ENCODE data around the gene PTGR2.
"Not testable (repeated sequence)": the region's sequence is repeated elsewhere in the genome, so short reads cannot be mapped to it uniquely, and the experiment has no call there.

PTGR2 gene

DNA sequence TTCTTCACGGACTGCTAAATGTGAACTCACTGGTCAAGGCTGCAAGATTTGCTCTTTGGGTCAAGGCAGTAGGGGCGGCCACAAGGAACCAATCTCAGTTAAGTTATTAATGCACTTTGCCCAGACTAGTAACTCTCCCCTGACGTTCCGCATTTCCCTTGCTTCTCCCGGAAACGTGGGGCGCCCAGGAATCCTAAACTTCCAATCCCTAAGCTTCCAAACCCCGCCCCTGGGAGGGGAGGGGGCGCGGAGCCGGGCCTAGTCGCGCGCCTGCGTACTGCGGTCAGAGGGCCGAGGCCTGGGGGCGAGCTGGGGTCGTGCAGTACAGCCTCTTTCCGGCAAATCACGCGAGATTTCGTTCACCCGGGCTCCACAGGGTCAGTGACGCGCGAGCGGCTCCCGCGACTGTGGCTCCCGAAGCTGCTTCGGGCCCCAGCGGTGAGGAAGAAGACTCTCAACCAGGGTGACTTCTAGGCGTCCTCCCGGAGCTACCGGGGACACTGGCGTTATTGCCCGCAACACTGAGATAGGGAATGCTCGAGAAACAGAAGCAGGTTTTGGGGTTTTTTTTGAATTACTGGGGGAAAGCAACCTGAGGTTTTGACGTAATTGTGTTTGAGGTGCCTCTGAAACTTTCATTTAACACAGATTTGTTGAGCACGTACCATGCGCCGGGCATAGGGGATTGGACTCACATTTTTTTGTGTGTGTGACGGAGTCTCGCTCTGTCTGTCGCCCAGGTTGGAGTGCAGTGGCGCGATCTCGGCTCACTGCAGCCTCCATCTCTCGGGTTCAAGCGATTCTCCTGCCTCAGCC is at the start of gene PTGR2:
PTGR2 (plus strand) TSS at position 265 of the 816 bp plus-strand sequence. CDS start 7,032 bp downstream, outside the sequence.
- peak; percentile 99 for DNase-seq

DNA sequence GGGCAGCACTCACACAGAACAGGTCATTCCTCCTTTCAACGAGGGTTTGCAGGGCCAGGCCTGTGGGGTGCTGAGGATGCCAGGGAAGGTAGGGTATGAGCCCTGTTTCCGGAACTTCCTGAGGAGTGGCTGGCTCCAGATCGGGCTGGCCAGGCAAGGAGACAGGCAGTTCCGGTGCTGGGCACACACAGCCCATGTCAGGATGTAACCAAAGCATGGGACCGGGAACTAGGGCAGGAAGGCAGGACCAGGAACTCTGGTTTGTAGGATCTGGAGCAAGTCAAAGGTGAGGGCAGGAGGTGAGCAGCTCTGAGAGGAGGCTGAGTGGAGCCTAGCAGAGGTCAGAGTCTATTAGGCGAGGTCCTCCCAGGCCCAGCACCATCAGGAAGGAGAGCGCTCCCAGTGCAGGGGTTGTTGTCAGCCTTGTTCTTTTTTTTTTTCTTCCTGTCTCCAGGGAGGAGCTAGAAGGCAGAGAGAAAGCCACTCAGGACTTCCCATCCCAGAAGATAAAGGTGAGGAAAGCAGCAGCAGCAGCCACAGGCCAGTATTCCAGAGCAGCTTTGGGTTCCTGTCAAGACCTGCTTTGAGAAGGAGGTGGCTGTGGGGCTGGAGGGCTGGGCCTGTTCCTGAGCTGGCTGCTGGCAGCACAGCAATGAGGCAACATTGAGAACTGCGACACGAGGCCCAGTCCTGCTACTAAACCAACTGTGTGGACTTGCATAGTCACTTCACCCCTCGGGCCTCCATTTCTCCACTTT is 49.0 kb upstream of the PTGR2 start:
- no peak for DNase-seq

DNA sequence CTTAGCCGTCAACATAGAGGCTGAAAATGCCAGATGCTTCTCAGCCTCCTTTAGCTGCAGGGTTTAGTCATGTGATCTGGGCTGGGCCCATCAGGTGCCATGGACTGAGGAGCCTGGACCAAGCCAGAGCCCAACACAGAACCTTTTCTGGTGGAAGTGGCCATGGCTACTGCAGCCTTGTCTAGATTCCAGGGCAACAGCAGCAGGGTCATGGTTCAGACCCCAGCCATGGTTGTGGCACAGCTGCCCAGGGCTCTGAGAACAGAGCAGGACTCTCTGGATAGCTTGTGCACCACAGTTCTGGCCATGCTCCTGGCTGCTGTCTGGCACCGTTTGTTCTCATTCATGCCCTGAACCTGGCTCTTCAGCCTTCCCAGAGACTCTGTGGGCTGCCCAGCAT is 47.0 kb upstream of the PTGR2 start:
- DNase-seq, result no peak

DNA sequence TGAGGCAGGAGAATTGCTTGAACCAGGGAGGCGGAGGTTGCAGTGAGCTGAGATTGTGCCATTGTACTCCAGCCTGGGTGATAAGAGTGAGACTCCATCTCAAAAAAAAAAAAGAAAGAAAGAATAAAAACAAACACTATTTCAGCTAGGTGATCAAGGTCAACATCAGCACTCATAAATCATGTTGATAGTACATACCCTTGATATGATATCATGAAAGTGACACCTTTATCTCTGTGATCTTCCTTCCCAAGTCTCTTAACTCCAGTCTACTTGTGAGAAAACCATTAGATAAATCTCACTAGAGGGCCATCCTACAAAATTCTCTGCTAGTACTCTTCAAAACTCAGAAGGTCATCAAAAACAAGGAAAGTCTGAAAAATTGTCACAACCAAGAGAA is 44.2 kb upstream of the PTGR2 start:
- DNase-seq, result no peak

DNA sequence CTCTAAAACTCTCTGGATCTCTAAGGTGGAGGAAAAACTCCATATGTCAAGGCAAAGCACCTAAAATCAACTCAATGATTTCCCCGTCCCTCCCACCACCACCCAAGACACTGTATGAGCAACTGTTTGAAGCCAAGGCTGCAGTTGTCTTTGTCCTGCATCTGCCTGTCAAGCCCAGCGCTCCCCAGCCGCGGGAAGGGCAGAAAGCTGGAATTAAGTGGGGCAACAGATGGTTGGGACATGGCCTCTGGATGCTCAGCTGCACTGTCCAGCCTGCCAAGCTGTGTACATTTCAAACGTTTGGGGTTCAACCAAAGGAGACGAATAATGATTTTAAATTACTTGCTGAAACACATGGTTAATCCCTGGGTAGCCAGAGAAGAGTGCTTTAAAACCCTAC is 42.2 kb upstream of the PTGR2 start:
- DNase-seq, result peak; percentile 77

DNA sequence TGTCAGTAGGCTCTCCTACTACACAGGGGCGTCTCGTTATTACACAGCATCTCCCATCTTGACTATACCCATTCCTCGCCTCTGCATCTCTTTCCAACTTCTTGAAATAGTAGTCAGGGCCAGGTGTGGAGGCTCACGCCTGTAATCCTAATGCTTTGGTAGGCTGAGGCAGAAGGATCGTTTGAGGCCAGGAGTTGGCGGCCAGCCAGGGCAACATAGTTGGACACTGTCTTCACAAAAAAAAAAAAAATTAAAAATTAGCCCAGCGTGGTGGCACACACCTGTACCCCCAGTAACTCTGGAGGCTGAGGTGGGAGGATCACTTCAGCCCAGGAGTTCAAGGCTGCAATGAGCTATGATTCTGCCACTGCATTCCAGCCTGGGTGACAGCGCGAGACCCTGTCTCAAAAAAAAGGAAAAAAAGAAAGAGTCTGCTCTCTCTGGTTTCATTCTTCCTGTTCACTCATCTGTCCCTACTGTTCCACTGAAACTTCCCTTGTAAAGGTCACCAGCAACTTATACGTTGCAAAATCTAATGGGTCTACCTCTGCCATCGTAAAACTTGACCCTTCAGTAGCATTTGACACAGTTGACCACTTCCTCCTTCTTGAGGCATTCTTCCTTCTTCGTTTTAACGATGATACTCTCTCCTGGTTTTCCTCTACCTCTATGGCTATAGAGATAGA is 41.0 kb upstream of the PTGR2 start:
- DNase-seq, result no peak

DNA sequence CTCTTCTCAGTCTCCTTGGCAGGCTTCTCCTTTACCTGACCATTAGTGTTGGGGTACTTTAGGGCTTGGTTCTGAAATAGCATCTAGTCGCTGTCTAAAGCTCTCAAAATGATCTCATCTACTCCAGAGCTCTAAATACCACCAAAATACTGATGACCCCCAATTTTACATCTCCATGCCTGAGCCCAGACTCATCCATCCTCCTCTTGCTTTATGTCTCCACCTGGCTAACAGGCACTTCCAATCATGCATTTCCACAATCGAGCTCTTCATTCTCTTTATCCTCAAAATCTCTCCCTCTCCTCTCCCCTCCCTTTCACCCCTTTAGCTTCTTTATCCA is 40.5 kb upstream of the PTGR2 start:
- DNase-seq, result no peak

DNA sequence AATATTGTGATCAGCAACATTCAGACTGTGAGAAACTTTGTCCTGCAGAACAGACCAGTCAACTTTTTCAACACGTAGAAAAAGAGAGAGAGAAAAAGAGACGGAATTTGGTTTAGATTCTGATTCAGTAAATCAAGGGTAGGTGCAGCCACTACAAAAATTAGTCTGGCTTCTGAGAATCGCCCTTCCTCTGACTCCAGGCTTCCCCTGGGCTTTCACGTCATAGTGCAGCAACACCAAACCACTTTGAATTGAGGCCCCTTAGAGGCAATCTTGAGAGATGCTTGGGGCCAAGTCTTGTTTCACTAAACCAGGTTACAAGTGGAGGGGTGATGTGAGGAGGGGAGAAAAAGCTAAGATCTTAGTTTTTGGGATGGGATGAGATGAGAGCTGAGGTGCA is 37.5 kb upstream of the PTGR2 start:
- no peak for DNase-seq

DNA sequence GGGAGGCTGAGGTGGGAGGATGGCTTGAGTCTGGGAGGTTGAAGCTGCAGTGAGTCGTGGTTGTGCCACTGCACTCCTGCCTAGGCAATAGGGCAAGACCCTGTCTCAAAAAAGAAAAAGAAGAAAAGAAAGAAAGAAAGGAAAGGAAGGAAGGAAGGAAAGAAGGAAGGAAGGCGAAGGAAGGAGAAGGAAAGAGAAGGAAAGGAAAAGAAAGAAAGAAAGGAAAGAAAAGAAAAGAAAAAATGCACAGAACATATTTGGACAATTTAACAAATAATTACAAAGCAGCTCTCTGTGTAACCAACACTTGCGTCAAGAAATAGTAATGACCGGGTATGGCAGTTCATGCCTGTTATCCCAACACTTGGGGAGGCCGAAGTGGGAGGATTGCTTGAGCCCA is 35.8 kb upstream of the PTGR2 start:
- DNase-seq, result no peak

DNA sequence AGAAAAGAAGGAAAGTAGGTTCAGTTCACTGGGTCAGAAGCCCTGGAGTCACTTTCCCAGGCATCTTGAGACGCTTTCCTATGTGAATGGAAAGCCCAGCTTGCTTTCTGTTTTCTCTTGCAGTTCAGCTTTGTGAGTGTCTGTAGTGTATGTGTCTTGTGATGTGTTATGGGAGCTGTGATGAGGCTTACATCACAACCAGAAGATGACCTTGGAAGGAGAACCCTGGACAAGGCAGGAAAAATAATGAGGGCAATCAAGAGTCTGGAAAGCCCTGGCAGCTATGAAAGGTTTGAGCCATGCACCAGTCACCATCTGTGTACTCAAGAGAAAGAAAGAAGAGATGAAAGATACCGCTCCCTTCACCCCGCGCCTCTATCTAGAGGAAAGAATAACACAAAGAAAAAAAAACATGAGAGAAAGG is 35.2 kb upstream of the PTGR2 start:
- no peak for DNase-seq

DNA sequence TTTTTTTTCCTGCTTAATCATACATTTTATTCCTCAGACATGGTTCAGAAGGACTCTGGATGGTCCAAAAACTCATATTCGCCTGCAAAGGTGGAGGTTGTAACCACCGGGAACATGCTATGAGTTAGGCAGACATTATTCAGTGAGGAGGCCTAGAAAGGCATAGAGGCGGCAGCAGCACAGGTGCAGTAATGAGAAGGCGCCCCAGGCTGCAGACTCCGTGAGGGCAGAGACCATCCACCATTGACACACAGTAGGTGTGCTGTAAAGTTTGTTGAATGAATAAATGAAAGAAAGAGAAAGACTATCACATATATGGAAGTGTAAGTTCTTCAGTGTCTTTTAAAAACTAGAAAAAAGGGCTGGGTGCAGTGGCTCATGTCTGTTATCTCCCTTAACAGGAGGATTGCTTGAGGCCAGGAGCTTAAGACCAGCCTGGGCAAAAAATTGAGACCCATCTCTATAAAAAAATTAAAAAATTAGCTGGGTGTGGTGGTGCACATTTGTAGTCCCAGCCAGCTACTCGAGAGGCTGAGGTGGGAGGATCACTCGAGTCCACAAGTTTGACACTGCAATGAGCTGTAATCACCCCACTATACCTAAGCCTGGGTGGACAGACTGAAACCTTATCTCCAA is 34.5 kb upstream of the PTGR2 start:
- no peak for DNase-seq

DNA sequence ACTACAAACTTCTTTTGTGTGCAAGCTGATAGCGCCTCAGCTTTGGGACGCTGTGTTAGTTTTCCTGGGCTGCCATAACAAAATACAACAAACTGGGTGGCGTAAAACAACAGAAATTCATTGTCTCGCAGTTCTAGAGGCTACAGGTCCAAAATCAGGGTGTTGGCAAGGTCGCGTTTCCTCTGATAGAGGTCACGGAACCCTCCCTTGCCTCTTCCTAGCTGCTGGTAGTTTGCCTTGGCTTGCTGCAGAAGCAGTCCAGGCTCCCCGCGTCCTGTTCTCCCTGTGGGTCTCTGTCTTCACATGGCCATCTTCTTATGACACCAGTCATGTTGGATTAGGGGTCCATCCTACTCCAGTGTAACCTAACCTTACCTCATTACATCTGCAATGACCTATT is 32.8 kb upstream of the PTGR2 start:
- DNase-seq, result no peak

DNA sequence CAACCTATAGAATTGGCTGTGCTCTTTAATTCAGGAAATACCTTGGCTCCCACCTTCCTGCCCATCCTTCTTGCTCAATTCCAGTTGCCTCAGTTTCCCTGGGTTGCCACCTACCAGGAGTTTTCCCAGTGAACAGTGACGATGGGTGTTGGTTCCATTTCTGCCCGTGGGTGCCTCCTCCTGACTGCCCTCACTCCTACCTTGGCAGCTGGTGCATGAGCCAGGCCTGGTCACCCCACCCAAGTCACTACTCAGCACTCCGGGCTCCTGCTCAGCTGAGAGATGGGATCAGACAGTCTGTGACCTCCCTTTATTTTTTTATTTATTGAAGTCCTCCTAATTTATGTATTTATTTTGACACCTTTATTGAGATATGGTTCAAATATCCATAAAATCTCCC is 31.0 kb upstream of the PTGR2 start:
- no peak for DNase-seq

DNA sequence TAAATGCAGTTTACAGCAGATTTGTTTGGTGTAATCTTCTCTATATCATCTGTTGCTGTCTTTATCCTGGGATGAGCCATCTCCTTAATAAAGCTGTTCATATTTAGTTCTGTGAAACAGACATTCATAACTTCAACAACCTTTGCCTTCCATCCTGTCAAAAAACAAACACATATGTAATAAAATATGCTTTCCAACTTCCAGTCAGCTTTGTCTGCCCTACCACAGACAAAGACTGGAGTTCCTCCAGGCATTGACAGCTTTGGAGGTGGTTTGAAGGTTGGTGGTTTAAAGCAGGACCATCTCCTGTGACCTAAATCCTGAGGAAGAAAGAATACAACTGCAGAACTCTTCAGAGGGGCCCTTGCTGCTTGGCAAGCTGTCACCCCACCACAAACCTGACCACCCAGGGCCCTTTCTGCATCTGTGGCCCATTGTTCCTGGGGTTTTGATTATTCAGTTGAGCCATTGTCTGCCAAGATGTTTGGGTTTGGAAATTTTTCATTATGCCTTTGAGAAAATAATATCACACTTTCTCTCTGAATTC is 28.2 kb upstream of the PTGR2 start:
- DNase-seq, result no peak

DNA sequence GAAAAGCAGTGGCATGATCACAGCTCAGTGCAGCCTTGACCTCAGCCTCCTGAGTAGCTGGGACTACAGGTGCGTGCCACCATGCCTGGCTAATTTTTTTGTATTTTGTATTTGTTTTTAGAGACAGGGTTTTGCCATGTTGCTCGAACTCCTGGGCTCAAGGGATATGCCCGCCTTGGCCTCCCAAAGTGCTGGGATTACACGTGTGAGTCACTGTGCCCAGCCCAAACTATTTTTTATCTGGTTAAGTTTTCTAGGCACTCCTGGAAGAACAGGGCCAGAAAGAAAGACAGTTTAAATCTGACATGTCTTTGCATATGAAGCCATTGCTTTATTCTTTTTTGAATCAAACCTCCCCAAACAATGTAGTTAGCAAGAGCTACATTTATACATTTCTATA is 27.5 kb upstream of the PTGR2 start:
- DNase-seq, result no peak

DNA sequence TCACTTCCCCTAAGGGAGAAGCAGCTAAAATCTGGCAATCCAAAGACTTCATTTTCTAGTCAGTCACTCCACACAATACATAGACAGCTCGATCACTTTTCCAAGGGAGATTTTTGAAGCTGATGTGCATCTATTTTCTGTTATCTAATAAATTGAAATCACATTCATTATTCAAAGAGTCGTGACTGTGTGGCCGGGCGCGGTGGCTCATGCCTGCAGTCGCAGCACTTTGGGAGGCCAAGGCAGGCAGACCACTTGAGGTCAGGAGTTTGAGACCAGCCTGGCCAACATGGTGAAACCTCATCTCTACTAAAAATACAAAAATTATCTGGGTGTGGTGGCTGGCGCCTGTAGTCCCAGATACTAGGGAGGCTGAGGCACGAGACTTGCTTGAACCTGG is 27.1 kb upstream of the PTGR2 start:
- no peak for DNase-seq

DNA sequence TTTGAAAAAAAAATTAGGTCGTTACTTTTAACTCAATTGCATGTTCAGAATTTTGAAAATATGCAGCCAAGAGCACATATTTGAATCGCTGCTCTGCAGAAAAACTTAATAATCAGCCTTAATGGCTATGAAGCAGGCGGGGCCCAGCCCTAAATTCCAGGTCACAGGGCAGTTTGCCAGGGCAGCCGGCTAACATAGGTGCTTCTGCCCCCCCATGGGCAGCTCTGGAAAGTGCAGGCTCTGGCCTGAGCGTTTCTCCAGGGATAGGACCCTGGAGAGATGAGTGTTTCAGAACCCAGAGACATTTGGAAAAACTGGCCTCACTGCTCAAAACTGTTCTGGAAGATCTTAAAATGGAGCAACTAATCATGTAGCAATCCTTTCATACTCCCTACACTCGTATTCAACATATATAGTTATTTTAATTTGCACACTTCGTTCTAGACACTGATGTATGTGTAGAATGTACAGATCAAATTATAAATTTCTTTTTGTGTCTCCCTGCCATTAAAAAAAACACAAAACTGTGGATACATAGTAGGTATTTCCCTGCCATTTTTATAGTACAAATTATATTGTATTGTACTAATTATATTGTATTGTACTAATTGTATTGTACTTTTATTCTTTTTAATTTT is 26.0 kb upstream of the PTGR2 start:
- DNase-seq, result peak; percentile 92

DNA sequence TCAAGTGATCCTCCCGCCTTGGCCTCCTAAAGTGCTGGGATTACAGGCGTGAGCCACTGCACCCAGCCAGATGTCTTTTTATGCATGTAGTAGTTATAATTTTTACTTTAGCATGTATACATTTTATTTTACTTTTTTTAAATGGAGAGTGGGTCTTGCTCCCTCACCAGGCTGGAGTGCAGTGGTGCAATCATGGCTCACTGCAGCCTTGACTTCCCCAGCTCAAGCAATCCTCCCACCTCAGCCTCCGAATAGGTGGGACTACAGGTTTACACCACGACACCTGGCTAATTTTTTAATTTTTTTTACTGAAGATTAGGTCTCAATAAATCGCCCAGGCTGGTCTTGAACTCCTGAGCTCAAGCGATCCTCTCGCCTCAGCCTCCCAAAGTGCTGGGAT is 24.4 kb upstream of the PTGR2 start:
- DNase-seq, result not testable (repeated sequence)

DNA sequence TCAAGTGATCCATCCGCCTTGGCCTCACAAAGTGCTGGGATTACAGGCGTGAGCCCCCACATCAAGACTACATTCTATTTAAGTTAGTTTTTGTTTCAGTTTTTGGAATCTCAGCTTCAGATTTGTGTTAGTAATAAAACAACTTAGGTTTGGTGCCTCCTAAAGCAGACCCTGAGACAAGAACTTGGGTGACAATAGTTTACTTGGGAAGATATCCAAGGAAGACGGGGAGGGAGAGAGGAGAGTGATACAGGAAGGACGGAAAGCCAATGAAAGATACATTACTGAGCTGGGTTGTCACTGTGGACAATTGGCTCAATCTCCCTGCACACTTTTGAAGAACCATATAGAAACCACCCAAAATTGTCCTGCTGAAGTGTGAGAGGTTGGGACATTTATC is 22.6 kb upstream of the PTGR2 start:
- DNase-seq, result no peak

DNA sequence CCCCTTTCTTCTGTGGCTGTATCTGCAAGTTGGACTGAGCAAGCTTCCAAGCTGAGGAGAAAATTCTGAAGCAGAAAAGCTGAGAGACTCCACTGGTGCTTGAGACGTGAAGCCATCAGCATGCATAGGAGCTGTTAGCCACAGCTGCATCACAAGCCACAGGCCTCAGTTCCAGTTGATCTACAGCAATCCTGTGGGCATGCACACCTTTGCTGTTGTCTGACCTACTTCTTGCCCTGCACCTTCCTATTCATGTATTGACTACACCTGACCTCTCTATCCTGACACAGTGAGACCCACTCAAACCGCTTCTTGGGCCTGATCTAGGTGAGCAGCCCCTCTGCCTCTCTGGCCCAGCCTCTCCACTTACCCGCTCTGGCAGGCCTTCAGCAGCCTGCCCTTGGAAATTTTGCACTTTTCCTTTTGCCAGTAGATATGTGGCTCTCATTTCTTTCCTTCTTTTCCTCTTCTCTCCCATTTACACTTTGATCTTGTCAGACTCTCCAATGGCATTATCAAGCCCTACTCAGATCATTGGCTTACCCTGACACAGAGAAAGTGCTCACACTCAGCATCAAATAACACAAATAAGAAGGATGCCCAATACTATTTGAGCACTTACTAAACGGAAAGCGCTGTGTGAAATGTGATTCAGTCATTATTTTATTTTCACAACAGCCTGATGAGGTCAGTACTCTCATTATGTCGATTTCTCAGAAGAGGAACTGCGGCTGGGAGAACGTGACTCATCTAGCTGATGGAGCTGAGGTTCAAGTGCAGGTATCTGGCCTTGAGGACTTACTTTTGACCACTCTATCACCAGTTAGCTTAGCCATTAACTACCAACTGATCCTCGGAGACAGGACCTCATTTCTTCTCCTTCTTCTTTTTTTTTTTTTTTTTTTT is 21.9 kb upstream of the PTGR2 start:
- DNase-seq, result no peak

DNA sequence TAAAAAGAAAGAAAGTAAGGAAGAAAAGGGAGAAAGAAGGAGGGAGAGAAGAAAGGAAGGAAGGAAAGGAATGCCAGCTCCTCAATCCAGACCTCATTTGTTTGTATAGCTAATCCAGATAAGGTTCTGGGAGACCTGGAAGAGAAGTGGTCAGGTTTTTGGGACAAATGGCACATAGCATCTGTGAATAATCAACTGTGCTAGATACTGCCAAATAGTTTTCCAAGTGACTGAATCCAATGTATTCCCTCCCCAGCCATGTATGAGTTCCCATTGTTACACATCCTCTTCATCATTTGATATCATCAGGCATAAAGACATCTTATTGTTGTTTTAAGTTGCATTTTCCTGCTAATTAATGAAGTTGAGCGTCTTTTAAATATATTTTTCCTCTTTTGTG is 18.6 kb upstream of the PTGR2 start:
- DNase-seq, result no peak

Measured in femur (tissue), 1 donor.